IMR-90 (cell line): ENCODE data around the gene MYCBP2. TPM values are rescaled to one million over a fixed set of nuclear protein-coding genes. Genes with fewer than 3 reads are reported as not detected.

Experiments
- ATAC-seq: fragments of 200-7000 bp; cut with Tn5 transposase; 2 replicates; pipeline ENCODE4 v1.9.1; 2020; ENCODE audit warnings: low read depth, mild to moderate bottlenecking, moderate library complexity
- BruUV-seq: library from RNA; stranded (reverse); fragments of 400-500 nt; replicated peaks from 2 replicates; lab custom pipeline; 2021; lab: Mats Ljungman, UMichigan
- CTCF ChIA-PET: fragments of 300-600 bp; formaldehyde crosslinking; extraction: SDS; loops from one replicate; lab custom pipeline; 2021; ENCODE audit warnings: antibody characterized with exemption; lab: Yijun Ruan, JAX
- POLR2A ChIA-PET: fragments of 300-600 bp; sonication (Branson Sonifier 250); formaldehyde crosslinking; loops from one replicate; lab custom pipeline; 2022; ENCODE audit warnings: antibody characterized with exemption; ENCODE audit not compliant: unreplicated experiment; lab: Charles Lee
- DNase-seq: peaks from one replicate; pipeline ENCODE4 v3.0.0; 2013
- H2AFZ ChIP-seq: replicated peaks from 2 replicates; pipeline ENCODE3; 2013; ENCODE audit warnings: low read length, mild to moderate bottlenecking; ENCODE audit not compliant: poor library complexity
- H2AK5ac ChIP-seq: 2 replicates; pipeline ENCODE4 v1.6.1; 2013; ENCODE audit warnings: low read depth, low read length, inconsistent platforms
- H2AK9ac ChIP-seq: replicated peaks from 2 replicates; pipeline ENCODE3; 2013; ENCODE audit warnings: mild to moderate bottlenecking, low read depth, low read length, moderate library complexity; ENCODE audit not compliant: poor library complexity
- H2BK120ac ChIP-seq: 2 replicates; pipeline ENCODE4 v1.6.1; 2013; ENCODE audit warnings: low read depth, low read length, inconsistent platforms
- H2BK15ac ChIP-seq: 3 replicates; pipeline ENCODE4 v1.6.1; 2013; ENCODE audit warnings: low read depth, low read length, inconsistent platforms
- H2BK20ac ChIP-seq: 2 replicates; pipeline ENCODE4 v1.6.1; 2013; ENCODE audit warnings: low read depth, mild to moderate bottlenecking, inconsistent platforms, low read length, moderate library complexity
- H2BK5ac ChIP-seq: 2 replicates; pipeline ENCODE4 v1.6.1; 2013; ENCODE audit warnings: mild to moderate bottlenecking, low read depth, low read length, inconsistent platforms; ENCODE audit not compliant: poor library complexity, severe bottlenecking
- H3K14ac ChIP-seq: replicated peaks from 2 replicates; pipeline ENCODE4 v1.6.1; 2013; ENCODE audit warnings: low read depth, low read length, inconsistent platforms
- H3K18ac ChIP-seq: 2 replicates; pipeline ENCODE4 v1.6.1; 2013; ENCODE audit warnings: low read depth, low read length, control low read depth
- H3K23ac ChIP-seq: 2 replicates; pipeline ENCODE4 v1.6.1; 2013; ENCODE audit warnings: low read depth, low read length, inconsistent platforms
- H3K27ac ChIP-seq: 2 replicates; pipeline ENCODE4 v1.5.1; 2013; ENCODE audit warnings: mild to moderate bottlenecking, control low read depth, low read length; ENCODE audit not compliant: insufficient read depth
- H3K27me3 ChIP-seq: 2 replicates; pipeline ENCODE4 v1.6.1; 2013; ENCODE audit warnings: low read length; ENCODE audit not compliant: control insufficient read depth, insufficient read depth
- H3K36me3 ChIP-seq: 2 replicates; pipeline ENCODE4 v1.6.1; 2013; ENCODE audit warnings: low read length, mixed read lengths; ENCODE audit not compliant: control insufficient read depth, insufficient read depth
- H3K4ac ChIP-seq: 2 replicates; pipeline ENCODE4 v1.6.1; 2013; ENCODE audit warnings: low read depth, low read length, inconsistent platforms
- H3K4me1 ChIP-seq: 2 replicates; pipeline ENCODE4 v1.6.1; 2013; ENCODE audit warnings: low read length, mixed read lengths; ENCODE audit not compliant: control insufficient read depth, insufficient read depth
- H3K4me2 ChIP-seq: 2 replicates; pipeline ENCODE4 v1.6.1; 2013; ENCODE audit warnings: low read depth, mild to moderate bottlenecking, control low read depth, low read length, moderate library complexity
- H3K4me3 ChIP-seq: 2 replicates; pipeline ENCODE4 v1.5.1; 2013; ENCODE audit warnings: low read depth, mild to moderate bottlenecking, control low read depth, low read length, moderate library complexity; ENCODE audit not compliant: insufficient read depth
- H3K56ac ChIP-seq: 2 replicates; pipeline ENCODE4 v1.6.1; 2013; ENCODE audit warnings: low read length, inconsistent platforms; ENCODE audit not compliant: insufficient read depth; ENCODE audit errors: extremely low read depth
- H3K79me1 ChIP-seq, 2 experiments: 2 replicates each; pipeline ENCODE4 v1.6.1; 2013; ENCODE audit warnings: low read length in 2 of 2, inconsistent platforms in 1 of 2, low read depth in 1 of 2
- H3K9ac ChIP-seq: 2 replicates; pipeline ENCODE4 v1.6.1; 2013; ENCODE audit warnings: low read depth, low read length, control low read depth
- H3K9me1 ChIP-seq: 2 replicates; pipeline ENCODE4 v1.6.1; 2013; ENCODE audit warnings: low read length, inconsistent platforms; ENCODE audit not compliant: insufficient read depth
- H3K9me3 ChIP-seq: 2 replicates; pipeline ENCODE4 v1.6.1; 2013; ENCODE audit warnings: low read length; ENCODE audit not compliant: control insufficient read depth, insufficient read depth
- H4K20me1 ChIP-seq: 2 replicates; pipeline ENCODE4 v1.6.1; 2013; ENCODE audit warnings: low read length, inconsistent platforms; ENCODE audit not compliant: insufficient read depth
- H4K5ac ChIP-seq: 2 replicates; pipeline ENCODE4 v1.6.1; 2013; ENCODE audit warnings: mild to moderate bottlenecking, low read depth, low read length, control low read depth
- H4K8ac ChIP-seq, 2 experiments: 2 replicates each; pipeline ENCODE4 v1.6.1; 2013; ENCODE audit warnings: low read depth in 2 of 2, low read length in 2 of 2, control low read depth in 1 of 2, inconsistent platforms in 1 of 2
- H4K91ac ChIP-seq: 2 replicates; pipeline ENCODE4 v1.6.1; 2013; ENCODE audit warnings: low read depth, low read length, inconsistent platforms; ENCODE audit not compliant: insufficient read depth
- CEBPB ChIP-seq: IDR thresholded peaks from 2 replicates; pipeline ENCODE4 v1.6.1; 2012; ENCODE audit warnings: low read depth, low read length, improper control_type of control experiment
- CHD1 ChIP-seq: IDR thresholded peaks from 2 replicates; pipeline ENCODE4 v1.6.1; 2012; ENCODE audit warnings: low read depth, low read length, improper control_type of control experiment
- CTCF ChIP-seq: conservative IDR thresholded peaks from 2 replicates; pipeline ENCODE4 v1.5.1; 2012; ENCODE audit warnings: mild to moderate bottlenecking, low read depth, low read length, improper control_type of control experiment
- FOS ChIP-seq: fragments of 150-350 bp; IDR thresholded peaks from 2 replicates; pipeline ENCODE4 v1.6.1; 2016; ENCODE audit warnings: low read depth, low read length
- MAFK ChIP-seq: IDR thresholded peaks from 2 replicates; pipeline ENCODE4 v1.6.1; 2012; ENCODE audit warnings: low read depth, low read length, improper control_type of control experiment
- MAZ ChIP-seq: IDR thresholded peaks from 2 replicates; pipeline ENCODE4 v1.6.1; 2012; ENCODE audit warnings: low read depth, mild to moderate bottlenecking, low read length, improper control_type of control experiment, moderate library complexity, borderline replicate concordance
- MXI1 ChIP-seq: IDR thresholded peaks from 2 replicates; pipeline ENCODE4 v1.6.1; 2012; ENCODE audit warnings: low read depth, mild to moderate bottlenecking, low read length, moderate library complexity, borderline replicate concordance
- NFE2L2 ChIP-seq: fragments of 150-350 bp; IDR thresholded peaks from 2 replicates; pipeline ENCODE4 v1.6.1; 2016; ENCODE audit warnings: low read depth, mild to moderate bottlenecking, low read length
- POLR2A ChIP-seq: IDR thresholded peaks from 2 replicates; pipeline ENCODE4 v1.6.1; 2012; ENCODE audit warnings: mild to moderate bottlenecking, low read depth, low read length
- RAD21 ChIP-seq: IDR thresholded peaks from 2 replicates; pipeline ENCODE4 v1.6.1; 2012; ENCODE audit warnings: low read length, improper control_type of control experiment
- RFX5 ChIP-seq: IDR thresholded peaks from 2 replicates; pipeline ENCODE4 v1.8.0; 2012; ENCODE audit warnings: low read depth, mild to moderate bottlenecking, low read length, moderate library complexity
- SMC3 ChIP-seq: fragments of 150-350 bp; IDR thresholded peaks from 2 replicates; pipeline ENCODE4 v1.6.1; 2016; ENCODE audit warnings: low read depth, mild to moderate bottlenecking, antibody characterized with exemption, low read length, moderate library complexity
- USF2 ChIP-seq: fragments of 150-350 bp; IDR thresholded peaks from 2 replicates; pipeline ENCODE4 v1.6.1; 2017; ENCODE audit warnings: mild to moderate bottlenecking, antibody characterized with exemption, low read length, low read depth
- WGBS, 2 experiments: methylation state at CpG; one replicate each; pipeline versions ENCODE4 v1.1.5 to v1.1.7; 2013; ENCODE audit warnings: missing lambda C conversion rate in 2 of 2; ENCODE audit not compliant: insufficient read length in 1 of 2; ENCODE audit errors: extremely low coverage in 2 of 2; 5-methylcytosine and 5-hydroxymethylcytosine counted together
- dilution Hi-C: fragments of 300-500 bp; cut with HindIII; formaldehyde crosslinking; loops from one replicate; pipeline ENCODE4 v1.14.3; 2018; ENCODE audit warnings: low sequenced_read_pairs; ENCODE audit not compliant: unreplicated experiment
- in situ Hi-C: fragments of 300-500 bp; cut with MboI; formaldehyde crosslinking; loops from 3 replicates; pipeline ENCODE4 v1.14.3; 2019; ENCODE audit warnings: low sequenced_read_pairs, inconsistent platforms, mixed read lengths
- intact Hi-C: fragments of 100-400 bp; cut with micrococcal nuclease; formaldehyde crosslinking; loops from 2 replicates; pipeline ENCODE4 v1.10.0; 2022
- polyA plus RNA-seq, 3 experiments: library from polyadenylated mRNA; depleted of rRNA; stranded (reverse); fragments of >200 nt; gene quantifications; 2 replicates each; pipeline ENCODE4 v1.2.3, GENCODE V29; 2012; ENCODE audit warnings: low replicate concordance in 1 of 3
- total RNA-seq: library from RNA; depleted of rRNA; stranded (reverse); fragments of >200 nt; gene quantifications from 2 replicates; pipeline ENCODE4 v1.2.3, GENCODE V29; 2012
- TF ChIP-seq, protein P1 (sequence below): fragments of 150-350 bp; IDR thresholded peaks from 2 replicates; pipeline ENCODE4 v1.6.1; 2016; ENCODE audit warnings: low read depth, mild to moderate bottlenecking, low read length, moderate library complexity, borderline replicate concordance

MYCBP2 gene
- total and polyA plus RNA-seq, 2 of the 4 experiments (the other 2 are of a cell fraction), result 20.1 to 43.2 TPM

- Histone ChIP-seq H4K20me1 (peaks cover 11% of the 10 kb centered on the region; the same call in 1 of the 2 replicates), H2BK120ac (no peak overlapping the region), H3K4me2 (no peak overlapping the region), H3K9ac (no peak overlapping the region), H3K4me1 (no peaks in the 10 kb centered on the region), H3K4ac (no peak overlapping the region), H2BK20ac (no peak overlapping the region), H3K14ac (no peak overlapping the region), H2BK5ac (no peak overlapping the region), H3K56ac (no peak overlapping the region), H3K23ac (no peak overlapping the region), H3K79me1 (peaks cover 16 to 27% of the 10 kb centered on the region in 2 experiments), H4K91ac (no peak overlapping the region), H4K8ac (no peak overlapping the region), H2AFZ (no peak overlapping the region), H2AK9ac (no peak overlapping the region), H3K9me3 (no peaks in the 10 kb centered on the region), H3K27ac (no peak overlapping the region), H3K18ac (no peak overlapping the region), H3K36me3 (peaks cover 23% of the 10 kb centered on the region), H4K5ac (no peak overlapping the region), H2AK5ac (no peak overlapping the region), H3K9me1 (peaks cover 6% of the 10 kb centered on the region; the same call in 1 of the 2 replicates), H2BK15ac (no peak overlapping the region), H3K27me3 (no peaks in the 10 kb centered on the region), H3K4me3 (no peak overlapping the region)
- ChIA-PET CTCF (interaction anchor here (0.6 to 2.7 kb wide), 13 partner anchors 10 to 1708 kb away, joined by 3 to 15 read pairs (median 4); no protein-coding TSS in a partner anchor), POLR2A (interaction anchor here (0.7 kb wide), 1 partner anchor 1214 kb away, joined by 11 read pairs; no protein-coding TSS in a partner anchor)
- in situ Hi-C loops, result no loop called here
- dilution Hi-C loops, result no loop called here
- DNase-seq, result peak; percentile 48
- intact Hi-C loops, result no loop called here
- TF ChIP-seq FOS (no peak), SMC3 (peak; percentile 26; the same call in 1 of the 2 replicates), NFE2L2 (no peak), MAZ (no peak), CEBPB (no peak), MAFK (no peak), CHD1 (no peak), CTCF (peak; percentile 67), RAD21 (peak; percentile 52), MXI1 (no peak), POLR2A (no peak), RFX5 (no peak), USF2 (no peak)
- TF ChIP-seq, protein P1, sequence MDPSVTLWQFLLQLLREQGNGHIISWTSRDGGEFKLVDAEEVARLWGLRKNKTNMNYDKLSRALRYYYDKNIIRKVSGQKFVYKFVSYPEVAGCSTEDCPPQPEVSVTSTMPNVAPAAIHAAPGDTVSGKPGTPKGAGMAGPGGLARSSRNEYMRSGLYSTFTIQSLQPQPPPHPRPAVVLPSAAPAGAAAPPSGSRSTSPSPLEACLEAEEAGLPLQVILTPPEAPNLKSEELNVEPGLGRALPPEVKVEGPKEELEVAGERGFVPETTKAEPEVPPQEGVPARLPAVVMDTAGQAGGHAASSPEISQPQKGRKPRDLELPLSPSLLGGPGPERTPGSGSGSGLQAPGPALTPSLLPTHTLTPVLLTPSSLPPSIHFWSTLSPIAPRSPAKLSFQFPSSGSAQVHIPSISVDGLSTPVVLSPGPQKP, result no peak
- peak; percentile 67 for ATAC-seq
- no TSS peak for BruUV-seq
- whole genome bisulfite sequencing, 2 experiments, result 82% methylated on average over 7 of the region's 7 CpGs; no CpG with 5 or more reads in 1 of the 2 experiments
Measured at GRCh38 chr13:77002590-77003190, 324.2 kb downstream of the MYCBP2 start.
